Mammary epithelial cell (primary cell): ENCODE measurements around the gene DUSP11.

Experiments
- CTCF ChIP-seq, 2 donors: IDR thresholded peaks in 1 of 2; conservative IDR thresholded peaks in 1 of 2; 2 replicates each; pipeline ENCODE4 v1.5.1; 2011 to 2012; ENCODE audit warnings: inconsistent platforms in 2 of 2, low read length in 2 of 2, mild to moderate bottlenecking in 2 of 2, control low read depth in 1 of 2, low read depth in 1 of 2; ENCODE audit not compliant: insufficient read depth in 1 of 2; ENCODE audit errors: extremely low read depth in 1 of 2
- EZH2 ChIP-seq: IDR thresholded peaks from 2 replicates; pipeline ENCODE4 v1.6.1; 2012; ENCODE audit warnings: low read length, inconsistent platforms, borderline replicate concordance

GRCh38 chr2:73818296-73818695 is 38.4 kb upstream of the DUSP11 start:
- no peak for TF ChIP-seq CTCF (conservative IDR thresholded peaks at IDR 0.05 in 1 of 2, IDR thresholded peaks at IDR 0.05 in 1 of 2; ENCODE audit: extremely low read depth in 1 of 2, insufficient read depth in 1 of 2, low read depth in 1 of 2, low read length in 2 of 2)
- no peak for TF ChIP-seq EZH2
